H7 (cell line): ENCODE results near the gene MTHFSD. TPM values are rescaled to one million over a fixed set of nuclear protein-coding genes. Genes with fewer than 3 reads are reported as not detected.

Source experiments
- DNase-seq: peaks from one replicate; pipeline ENCODE4 v3.0.0; 2012
- H3K27me3 ChIP-seq: 2 replicates; pipeline ENCODE4 v1.6.0; 2011; ENCODE audit warnings: mild to moderate bottlenecking, low read length; ENCODE audit not compliant: control insufficient read depth, insufficient read depth
- H3K36me3 ChIP-seq: replicated peaks from 2 replicates; pipeline ENCODE4 v1.5.1; 2011; ENCODE audit warnings: low read length; ENCODE audit not compliant: control insufficient read depth, insufficient read depth
- H3K4me3 ChIP-seq: 2 replicates; pipeline ENCODE4 v1.5.1; 2011; ENCODE audit warnings: low read depth, mild to moderate bottlenecking, control low read depth, low read length, moderate library complexity; ENCODE audit not compliant: insufficient read depth
- total RNA-seq: library from RNA; depleted of rRNA; stranded (reverse); fragments of >200 nt; shearing (Covaris generic); gene quantifications from 2 replicates; pipeline ENCODE4 v1.2.3, GENCODE V29; 2014

Gene MTHFSD
- total RNA-seq, 1 experiment from 2014 or later: 15.3 TPM

DNA sequence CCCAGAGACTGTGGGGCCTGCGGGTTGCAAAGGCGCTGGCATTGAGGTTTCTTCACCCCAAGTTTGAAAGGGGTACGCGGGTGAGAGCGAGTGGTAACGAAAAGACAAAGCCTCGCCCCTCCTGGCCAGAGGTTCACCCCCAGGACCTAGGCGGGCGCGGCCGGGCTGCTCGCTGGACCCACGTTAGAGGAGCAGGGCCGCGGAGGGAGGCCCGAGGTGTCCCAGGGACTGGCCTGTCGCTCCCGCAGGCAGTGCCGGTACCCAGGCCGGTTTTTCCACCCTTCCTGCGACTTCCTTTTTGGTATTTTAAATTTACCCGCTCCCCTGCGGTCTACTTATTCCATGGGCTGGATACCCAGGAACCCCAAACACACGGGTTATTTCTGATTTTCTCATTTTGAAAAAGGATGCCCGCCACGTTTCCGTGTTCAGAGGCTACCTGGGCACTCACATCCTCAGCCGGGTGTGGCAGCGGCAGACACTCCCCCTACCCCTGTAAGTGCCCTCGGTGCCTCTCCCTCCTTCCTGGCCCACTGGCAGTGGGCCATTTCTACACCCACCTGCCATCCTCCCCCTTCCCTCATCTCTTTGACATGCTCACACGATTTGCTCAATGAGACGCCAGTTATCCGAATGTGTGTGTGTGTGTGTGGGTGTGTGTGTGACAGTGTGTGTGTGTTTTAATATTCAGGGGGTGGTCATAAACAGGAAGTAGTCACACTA, 21.7 kb upstream of the MTHFSD start:
- DNase-seq: peak; percentile 78
- H3K36me3 ChIP-seq: no peaks in the 10 kb centered on the region
- H3K27me3 ChIP-seq: peaks cover 91% of the 10 kb centered on the region
- H3K4me3 ChIP-seq: peak overlapping the region; percentile 56

DNA sequence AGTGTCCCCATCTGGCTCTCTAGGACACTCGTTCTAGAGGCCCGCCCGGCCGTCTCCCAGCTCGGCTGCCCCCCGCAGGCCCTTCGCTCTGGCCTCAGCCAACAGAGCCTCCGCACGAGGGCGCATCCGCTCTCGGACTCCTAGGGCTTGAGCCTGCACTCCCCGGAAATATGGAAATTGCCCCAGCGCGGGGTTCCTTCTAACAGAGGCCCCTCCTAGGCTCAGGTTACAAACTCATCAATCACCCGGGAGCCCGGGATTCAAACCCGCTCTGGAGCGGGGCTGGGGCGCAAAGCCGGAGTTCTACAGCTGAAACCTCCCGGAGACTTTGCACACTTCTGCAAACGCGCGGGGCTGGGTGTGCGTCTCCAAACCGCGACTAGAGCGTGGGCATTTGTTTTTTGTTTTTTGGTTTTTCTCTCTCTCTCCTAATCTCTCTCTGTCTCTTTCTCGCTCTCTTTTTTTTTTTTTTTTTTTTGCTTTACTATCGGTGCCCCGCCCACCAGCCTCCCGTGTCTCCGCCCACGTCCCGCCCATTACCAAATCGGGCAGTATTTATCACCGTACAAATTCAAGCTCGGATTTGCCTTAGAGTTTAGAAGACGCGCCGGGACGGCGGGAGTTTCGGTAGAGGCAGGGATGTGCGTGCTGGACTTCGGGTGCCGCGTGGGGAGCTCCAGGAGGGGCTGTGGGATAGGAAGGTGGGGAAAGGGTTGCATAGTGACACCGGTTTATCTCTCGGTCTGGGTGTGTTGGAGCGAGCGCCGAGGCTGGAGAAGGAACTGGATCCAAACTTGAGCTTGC, 20.9 kb upstream of the MTHFSD start:
- DNase-seq: peak; percentile 97
- Histone ChIP-seq H3K27me3 (peaks cover 94% of the 10 kb centered on the region), H3K36me3 (no peaks in the 10 kb centered on the region), H3K4me3 (peak overlapping the region; percentile 56)

DNA sequence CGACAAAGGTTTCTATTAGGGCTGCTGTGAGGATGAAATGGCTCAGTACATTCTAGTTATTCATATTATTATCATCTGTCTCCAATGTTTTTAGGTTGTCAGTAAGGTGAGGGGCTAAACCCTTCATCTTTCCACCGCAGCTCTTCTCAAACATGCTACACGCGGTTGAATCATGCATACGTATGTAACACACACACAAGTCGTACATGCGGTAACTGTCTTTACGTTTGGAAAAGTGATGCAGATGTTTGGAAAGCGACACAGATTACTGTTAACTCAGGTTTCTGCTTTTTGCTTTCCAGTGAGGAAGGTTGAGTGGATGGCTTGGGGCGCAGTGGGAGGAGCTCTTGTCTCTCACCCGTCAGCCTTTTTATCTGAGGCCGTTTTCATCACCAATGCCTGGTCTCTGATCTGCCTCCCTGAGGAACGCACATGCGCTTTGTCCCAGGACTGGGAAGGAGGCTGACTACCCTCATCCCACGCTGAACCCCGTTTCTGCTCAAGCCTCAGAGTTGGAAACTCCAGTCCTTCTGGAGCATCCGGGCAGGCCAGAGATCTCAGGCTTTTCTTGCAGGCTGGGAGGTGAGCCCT, 20.2 kb upstream of the MTHFSD start:
- H3K4me3 ChIP-seq: peak overlapping the region; percentile 19
- peaks cover 94% of the 10 kb centered on the region for H3K27me3 ChIP-seq
- H3K36me3 ChIP-seq: no peaks in the 10 kb centered on the region
- DNase-seq: no peak

DNA sequence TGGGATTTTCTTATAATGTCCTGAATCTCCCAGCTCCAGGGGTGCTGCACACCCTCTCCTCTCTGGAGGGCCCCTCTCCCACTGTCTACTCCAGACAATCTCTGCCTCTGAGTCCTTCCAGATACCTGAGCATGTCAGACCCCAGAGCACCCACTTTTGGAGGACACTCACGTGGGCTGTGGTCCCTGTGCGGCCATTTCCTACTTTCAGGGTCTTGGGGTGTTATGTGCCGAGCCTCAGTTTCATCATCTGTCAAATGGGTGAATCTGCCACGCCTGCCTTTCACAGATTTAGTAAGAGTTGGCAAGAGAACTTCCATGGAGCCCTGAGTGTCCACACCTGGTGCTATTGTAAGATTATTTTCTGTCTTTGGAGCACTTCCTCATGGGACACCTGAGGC, 19.6 kb upstream of the MTHFSD start:
- H3K4me3 ChIP-seq: no peak overlapping the region
- H3K36me3 ChIP-seq: no peaks in the 10 kb centered on the region
- no peak for DNase-seq
- H3K27me3 ChIP-seq: peaks cover 94% of the 10 kb centered on the region

DNA sequence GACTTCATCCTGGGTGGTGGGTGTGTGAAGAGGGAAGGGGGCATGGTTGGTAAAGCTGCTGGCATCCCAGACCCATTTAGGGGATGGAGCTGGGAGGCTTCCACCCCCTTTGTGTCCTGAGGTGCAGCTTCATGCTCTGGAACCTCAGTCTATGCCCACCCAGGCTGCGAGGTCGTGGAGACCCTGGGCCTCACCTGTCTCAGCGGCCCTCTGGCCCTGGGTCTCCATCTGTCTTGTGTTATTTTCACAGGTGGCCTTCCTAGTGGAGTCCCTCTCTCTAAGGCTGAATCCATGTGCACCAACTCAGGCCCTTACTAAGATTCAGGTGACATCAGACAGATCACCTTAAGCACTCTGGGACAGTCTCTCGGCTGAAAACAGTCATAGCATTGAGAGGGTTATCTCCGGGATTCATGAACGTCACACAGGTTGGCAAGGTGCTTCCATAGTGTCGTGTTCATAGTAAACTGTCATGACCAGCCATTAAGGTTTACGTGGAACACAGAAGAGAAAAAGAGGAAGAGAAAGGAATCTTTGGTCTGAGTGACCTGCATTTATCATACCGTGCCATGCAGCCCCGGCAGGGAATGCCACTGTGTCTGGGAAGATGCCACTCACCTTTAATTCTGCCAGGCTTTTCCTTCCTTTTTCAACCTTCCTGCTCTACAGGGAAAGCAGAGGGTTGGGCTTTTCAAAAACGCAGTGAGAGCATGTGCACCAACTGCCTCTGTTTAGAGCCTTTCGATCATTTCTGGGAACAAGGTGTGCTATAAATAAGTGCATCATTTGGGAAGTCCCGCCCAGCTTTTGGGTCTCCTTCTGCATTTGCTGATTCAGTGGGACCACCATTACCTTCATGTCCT, 18.8 kb upstream of the MTHFSD start:
- no peak for DNase-seq
- Histone ChIP-seq H3K27me3 (peaks cover 94% of the 10 kb centered on the region), H3K4me3 (no peak overlapping the region), H3K36me3 (no peaks in the 10 kb centered on the region)

DNA sequence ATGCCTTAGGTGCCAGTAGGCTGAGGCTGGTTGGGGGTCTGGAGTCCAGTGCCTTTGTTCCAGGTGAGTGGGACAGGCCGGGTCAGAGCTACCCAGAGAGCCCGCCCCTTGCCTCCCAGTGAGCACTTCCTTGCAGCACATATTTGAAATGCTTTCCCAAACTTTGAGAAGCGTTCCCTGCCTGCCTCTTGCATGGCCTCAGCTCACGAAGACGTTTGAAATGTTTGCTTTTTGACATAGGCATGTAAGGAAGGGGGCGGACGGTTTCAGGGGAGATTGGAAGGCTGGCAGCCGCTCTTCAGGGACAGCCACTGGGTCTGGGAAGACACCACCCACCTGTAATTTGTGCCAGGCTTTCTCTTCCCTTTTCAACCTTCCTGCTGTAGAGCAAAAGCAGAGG, 18.2 kb upstream of the MTHFSD start:
- no peaks in the 10 kb centered on the region for H3K36me3 ChIP-seq
- DNase-seq: peak; percentile 65
- H3K4me3 ChIP-seq: no peak overlapping the region
- H3K27me3 ChIP-seq: peaks cover 94% of the 10 kb centered on the region

DNA sequence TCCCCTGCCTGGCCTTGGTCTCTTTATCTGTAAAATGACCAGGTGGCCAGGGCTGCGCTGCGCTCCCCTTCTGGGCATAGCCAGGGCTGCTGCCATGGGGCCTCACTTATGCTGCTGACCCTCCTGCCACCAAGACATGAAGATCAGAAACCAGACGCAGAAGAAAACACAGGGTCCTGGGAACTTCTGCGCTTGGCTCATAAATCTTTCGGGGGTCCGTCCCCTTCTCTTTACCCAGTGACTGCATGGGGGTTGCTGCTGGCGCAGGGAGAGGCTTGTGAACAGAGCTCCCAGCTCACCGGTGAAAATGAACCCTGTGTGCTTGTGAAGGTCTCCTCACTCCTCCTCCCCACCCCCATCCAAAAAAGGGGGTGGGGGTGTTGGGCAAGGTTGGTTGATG, 17.6 kb upstream of the MTHFSD start:
- Histone ChIP-seq H3K36me3 (no peaks in the 10 kb centered on the region), H3K27me3 (peaks cover 94% of the 10 kb centered on the region), H3K4me3 (no peak overlapping the region)
- no peak for DNase-seq

DNA sequence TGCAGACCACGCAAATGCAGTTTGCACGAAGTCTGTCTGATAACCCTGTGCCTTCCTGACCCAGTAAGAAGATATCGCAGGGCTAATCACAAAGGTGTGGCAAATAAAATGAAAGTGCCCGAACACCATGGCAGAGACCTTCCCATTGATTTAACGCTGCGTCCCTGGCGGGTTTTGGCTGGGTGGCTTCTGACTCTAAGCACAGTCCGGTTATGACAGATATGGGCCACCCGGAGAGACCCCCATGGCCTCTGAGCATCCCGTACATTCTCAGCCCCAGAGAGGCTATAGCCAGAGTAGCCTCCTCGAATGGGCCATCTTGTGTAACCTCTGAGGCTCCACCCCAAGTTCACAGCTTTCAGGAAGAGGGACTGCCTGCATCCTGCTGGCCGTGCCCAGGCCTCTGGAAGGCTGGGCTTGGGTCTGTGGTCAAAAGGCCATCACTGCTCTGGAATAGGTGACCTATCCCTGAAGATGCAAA, 17.0 kb upstream of the MTHFSD start:
- H3K4me3 ChIP-seq: no peak overlapping the region
- H3K27me3 ChIP-seq: peaks cover 94% of the 10 kb centered on the region
- no peaks in the 10 kb centered on the region for H3K36me3 ChIP-seq
- no peak for DNase-seq

DNA sequence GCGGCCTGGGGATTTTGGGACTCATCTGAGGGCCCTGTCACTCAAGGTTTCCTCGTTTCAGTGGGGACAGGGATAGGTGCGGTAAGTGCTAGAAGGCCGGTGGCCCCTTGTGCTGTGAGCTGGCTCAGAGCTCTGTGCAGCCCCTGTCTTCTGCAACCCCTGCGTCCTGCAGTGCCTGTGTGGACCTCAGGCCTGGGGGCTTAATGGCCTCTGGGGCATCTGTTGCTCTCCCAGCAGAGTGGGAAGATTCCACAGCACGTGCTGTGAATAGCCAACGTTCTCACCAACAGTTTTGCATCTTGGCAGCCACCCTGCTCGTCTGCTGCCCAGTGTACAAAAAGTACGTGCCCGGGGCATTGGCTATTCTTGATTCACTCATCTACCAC, 16.5 kb upstream of the MTHFSD start:
- H3K27me3 ChIP-seq: peaks cover 90% of the 10 kb centered on the region
- no peaks in the 10 kb centered on the region for H3K36me3 ChIP-seq
- no peak overlapping the region for H3K4me3 ChIP-seq
- peak; percentile 28 for DNase-seq

DNA sequence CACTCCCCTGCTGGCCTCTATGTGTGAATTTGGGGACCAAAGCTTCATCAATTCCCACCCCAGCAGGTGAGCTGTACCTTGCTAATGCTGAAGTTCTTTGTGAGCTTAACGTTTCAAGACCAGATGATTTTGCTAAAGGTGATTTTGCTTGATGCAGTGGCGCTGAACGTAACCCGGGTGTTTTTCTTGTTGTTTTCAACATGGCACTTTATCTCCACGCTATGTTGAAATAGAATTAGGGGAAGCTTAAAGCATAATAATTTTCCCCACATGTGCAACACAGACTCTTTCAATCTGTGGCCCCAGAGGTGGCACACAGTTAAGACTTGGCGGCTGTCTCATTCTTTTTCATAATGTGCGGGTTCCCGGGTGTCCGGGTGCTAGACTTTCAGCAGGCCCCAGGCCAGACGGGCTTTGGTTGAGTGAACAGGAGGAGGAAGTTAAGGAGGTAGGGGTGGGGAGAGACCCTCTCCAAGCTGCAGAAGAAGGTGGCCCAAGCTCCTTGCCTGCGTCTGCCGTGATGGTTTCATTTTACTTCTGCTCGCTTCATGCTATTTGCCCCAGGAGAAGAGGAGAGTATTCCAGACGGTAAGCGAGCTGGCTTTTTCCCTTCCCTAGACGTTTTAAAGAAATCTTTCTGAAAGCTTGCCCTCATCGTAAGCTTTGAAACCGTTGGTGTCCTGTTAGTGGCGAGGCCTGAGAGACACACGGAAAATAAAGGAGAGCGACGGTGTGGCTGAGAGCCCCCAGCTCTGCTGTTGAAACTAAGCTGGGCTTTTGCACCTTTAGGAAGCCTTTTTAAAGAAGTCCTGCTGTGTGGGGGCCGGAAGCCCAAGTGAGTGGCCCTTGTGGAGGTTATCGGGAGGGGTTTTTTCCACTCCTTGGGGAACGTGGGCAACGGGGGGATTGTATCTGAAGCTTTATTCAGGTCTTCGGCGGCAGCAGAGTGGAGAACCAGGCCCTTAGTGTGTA, 15.8 kb upstream of the MTHFSD start:
- peaks cover 93% of the 10 kb centered on the region for H3K27me3 ChIP-seq
- peak; percentile 29 for DNase-seq
- H3K36me3 ChIP-seq: no peaks in the 10 kb centered on the region
- H3K4me3 ChIP-seq: no peak overlapping the region

DNA sequence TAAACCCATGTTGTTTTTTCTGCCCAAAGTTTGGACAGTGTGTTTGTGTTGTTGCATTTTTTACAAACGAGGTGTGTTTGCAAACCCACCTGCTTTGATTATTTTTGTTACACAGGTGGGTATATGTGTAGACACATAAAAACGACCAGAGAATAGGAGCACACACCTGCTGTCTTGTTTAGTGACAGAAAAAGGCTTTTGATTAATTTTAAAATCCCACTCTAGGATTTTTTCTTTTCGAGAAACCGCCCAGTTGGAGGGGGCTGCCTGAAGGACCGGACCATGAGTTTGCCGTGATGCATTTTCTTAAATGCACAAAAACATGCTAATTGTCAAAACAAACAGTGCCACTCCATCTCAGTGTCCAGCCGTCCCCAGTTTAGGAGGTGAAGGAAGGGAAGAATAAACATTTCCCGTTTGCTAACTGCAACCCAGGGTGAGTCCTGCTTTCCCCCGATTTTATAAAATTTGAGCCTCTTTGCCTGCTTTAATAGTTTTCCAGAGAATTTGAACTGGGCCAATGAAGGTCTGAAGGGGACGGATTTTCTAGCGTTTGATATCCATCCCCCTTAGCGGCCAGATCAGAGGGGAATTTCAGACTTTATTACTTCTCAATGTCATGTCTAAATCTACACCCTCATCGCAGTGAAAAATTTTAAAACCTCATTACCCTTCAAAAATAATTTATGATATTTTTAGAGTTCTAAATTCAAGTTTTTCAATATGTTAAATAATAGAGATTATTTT, 14.8 kb upstream of the MTHFSD start:
- Histone ChIP-seq H3K27me3 (peaks cover 95% of the 10 kb centered on the region), H3K4me3 (no peak overlapping the region), H3K36me3 (no peaks in the 10 kb centered on the region)
- DNase-seq: no peak

DNA sequence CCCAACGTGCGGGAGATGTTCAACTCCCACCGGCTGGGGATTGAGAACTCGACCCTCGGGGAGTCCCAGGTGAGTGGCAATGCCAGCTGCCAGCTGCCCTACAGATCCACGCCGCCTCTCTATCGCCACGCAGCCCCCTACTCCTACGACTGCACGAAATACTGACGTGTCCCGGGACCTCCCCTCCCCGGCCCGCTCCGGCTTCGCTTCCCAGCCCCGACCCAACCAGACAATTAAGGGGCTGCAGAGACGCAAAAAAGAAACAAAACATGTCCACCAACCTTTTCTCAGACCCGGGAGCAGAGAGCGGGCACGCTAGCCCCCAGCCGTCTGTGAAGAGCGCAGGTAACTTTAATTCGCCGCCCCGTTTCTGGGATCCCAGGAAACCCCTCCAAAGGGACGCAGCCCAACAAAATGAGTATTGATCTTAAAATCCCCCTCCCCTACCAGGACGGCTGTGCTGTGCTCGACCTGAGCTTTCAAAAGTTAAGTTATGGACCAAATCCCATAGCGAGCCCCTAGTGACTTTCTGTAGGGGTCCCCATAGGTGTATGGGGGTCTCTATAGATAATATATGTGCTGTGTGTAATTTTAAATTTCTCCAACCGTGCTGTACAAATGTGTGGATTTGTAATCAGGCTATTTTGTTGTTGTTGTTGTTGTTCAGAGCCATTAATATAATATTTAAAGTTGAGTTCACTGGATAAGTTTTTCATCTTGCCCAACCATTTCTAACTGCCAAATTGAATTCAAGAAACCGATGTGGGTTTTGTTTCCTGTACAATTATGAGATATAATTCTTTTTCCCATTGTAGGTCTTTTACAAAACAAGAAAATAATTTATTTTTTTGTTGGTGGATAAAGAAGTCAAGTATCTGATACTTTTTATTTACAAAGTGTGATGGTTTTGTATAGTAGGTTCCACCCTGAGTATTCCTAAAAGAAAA, 13.9 kb upstream of the MTHFSD start:
- peak overlapping the region; percentile 10; the same call in 1 of the 2 replicates for H3K4me3 ChIP-seq

More for the DNA sequence above, 13.9 kb upstream of the MTHFSD start:
- no peaks in the 10 kb centered on the region for H3K36me3 ChIP-seq
- DNase-seq: no peak
- H3K27me3 ChIP-seq: peaks cover 95% of the 10 kb centered on the region
